SK-N-MC (cell line): ENCODE measurements around the gene TPPP.

Source experiments
- EZH2 ChIP-seq: fragments of 200-600 bp; sonication (generic); IDR thresholded peaks from one replicate; pipeline ENCODE4 v1.6.1; 2017; ENCODE audit warnings: antibody characterized with exemption
- POLR2AphosphoS5 ChIP-seq: IDR thresholded peaks from 2 replicates; pipeline ENCODE4 v1.6.1; 2012; ENCODE audit warnings: mild to moderate bottlenecking, low read depth, low read length, borderline replicate concordance

- TF ChIP-seq EZH2 (no peak), POLR2AphosphoS5 (no peak)
Observed at GRCh38 chr5:634191-634590, 59.0 kb downstream of the TPPP start.
